K562 (cell line): ENCODE data around the gene TYSND1. TPM values are rescaled to one million over a fixed set of nuclear protein-coding genes. Genes with fewer than 3 reads are reported as not detected.

ENCODE experiments used
- ATAC-seq: fragments of 200-7000 bp; cut with Tn5 transposase; 3 replicates; pipeline ENCODE4 v1.9.1; 2020; ENCODE audit warnings: moderate library complexity
- BruUV-seq: library from RNA; stranded (reverse); fragments of 400-500 nt; replicated peaks from 2 replicates; lab custom pipeline; 2021; lab: Mats Ljungman, UMichigan
- CTCF ChIA-PET: fragments of 300-600 bp; formaldehyde crosslinking; extraction: SDS; loops from one replicate; lab custom pipeline; 2021; ENCODE audit warnings: low intra/inter-chr PET ratio; lab: Yijun Ruan, JAX
- POLR2A ChIA-PET: fragments of 300-600, 350-650 bp; sonication (Branson Sonifier 250); formaldehyde crosslinking; extraction: SDS; loops from one replicate; lab custom pipeline; 2021; ENCODE audit warnings: antibody characterized with exemption, inconsistent platforms; lab: Yijun Ruan, JAX
- DNase-seq, 4 experiments: peaks; one replicate each; pipeline versions ENCODE4 v3.0.0 to v3.0.0-alpha.2; 2011 to 2018; ENCODE audit warnings: low spot score in 3 of 4, mixed read lengths in 3 of 4; ENCODE audit errors: extremely low read depth in 1 of 4
- FAIRE-seq: peaks from 2 replicates; lab custom pipeline; 2011; peaks lifted over from hg19 to GRCh38; lab: Jason Lieb, UNC
- H2AFZ ChIP-seq: 2 replicates; pipeline ENCODE4 v1.6.0; 2011; ENCODE audit warnings: low read depth, low read length, control low read depth, inconsistent platforms
- H3K27ac ChIP-seq: fragments of 200-600 bp; 3 replicates; pipeline ENCODE4 v1.8.0; 2011; ENCODE audit warnings: low read depth, mild to moderate bottlenecking, control low read depth, inconsistent platforms, low read length, moderate library complexity, mixed read lengths; ENCODE audit errors: extremely low read depth
- H3K27me3 ChIP-seq, 2 experiments: fragments of 300-600 bp in 1 of 2; 2 replicates in 1 of 2; 3 replicates in 1 of 2; pipeline versions ENCODE4 v1.6.0 to v1.8.0; 2011; ENCODE audit warnings: inconsistent platforms in 2 of 2, low read length in 2 of 2, mild to moderate bottlenecking in 1 of 2, mixed read lengths in 1 of 2, moderate library complexity in 1 of 2; ENCODE audit not compliant: control insufficient read depth in 2 of 2, insufficient read depth in 2 of 2
- H3K36me3 ChIP-seq: fragments of 300-600 bp; 3 replicates; pipeline ENCODE4 v1.8.0; 2011; ENCODE audit warnings: mild to moderate bottlenecking, low read length, inconsistent platforms; ENCODE audit not compliant: control insufficient read depth, insufficient read depth
- H3K4me1 ChIP-seq, 2 experiments: fragments of 200-600 bp in 1 of 2; replicated peaks in 1 of 2; 2 replicates in 1 of 2; 3 replicates in 1 of 2; pipeline versions ENCODE4 v1.5.1 to v1.8.0; 2011; ENCODE audit warnings: inconsistent platforms in 2 of 2, low read length in 2 of 2, mild to moderate bottlenecking in 1 of 2, mixed read lengths in 1 of 2, moderate library complexity in 1 of 2; ENCODE audit not compliant: control insufficient read depth in 2 of 2, insufficient read depth in 2 of 2
- H3K4me2 ChIP-seq: 2 replicates; pipeline ENCODE4 v1.6.1; 2011; ENCODE audit warnings: low read length, control low read depth, inconsistent platforms, mixed read lengths; ENCODE audit not compliant: insufficient read depth
- H3K4me3 ChIP-seq: fragments of 200-600 bp; sonication (generic), shearing (Covaris generic); 2 replicates; pipeline ENCODE4 v1.5.1; 2016; ENCODE audit warnings: control low read depth, inconsistent platforms
- H3K79me2 ChIP-seq: fragments of 200-600 bp; 3 replicates; pipeline ENCODE4 v1.8.0; 2011; ENCODE audit warnings: low read length, inconsistent platforms; ENCODE audit not compliant: control insufficient read depth, insufficient read depth
- H3K9ac ChIP-seq, 2 experiments: 2 replicates each; pipeline versions ENCODE4 v1.6.0 to v1.6.1; 2011; ENCODE audit warnings: low read depth in 2 of 2, low read length in 2 of 2, control low read depth in 1 of 2, inconsistent platforms in 1 of 2, mild to moderate bottlenecking in 1 of 2, mixed read lengths in 1 of 2; ENCODE audit not compliant: insufficient read depth in 1 of 2
- H3K9me1 ChIP-seq: one replicate; pipeline ENCODE4 v1.6.0; 2011; ENCODE audit warnings: inconsistent platforms, mild to moderate bottlenecking, low read length, moderate library complexity; ENCODE audit not compliant: control insufficient read depth, insufficient read depth
- H3K9me3 ChIP-seq: replicated peaks from 2 replicates; pipeline ENCODE4 v1.5.1; 2011; ENCODE audit warnings: low read depth, low read length, inconsistent platforms; ENCODE audit not compliant: control insufficient read depth, insufficient read depth
- H4K20me1 ChIP-seq: replicated peaks from 2 replicates; pipeline ENCODE4 v1.6.1; 2011; ENCODE audit warnings: low read length, inconsistent platforms, mixed read lengths; ENCODE audit not compliant: control insufficient read depth, insufficient read depth
- ARID3A ChIP-seq: IDR thresholded peaks from 2 replicates; pipeline ENCODE4 v1.6.1; 2012; ENCODE audit warnings: low read depth, low read length, improper control_type of control experiment, borderline replicate concordance
- ARID3B ChIP-seq: fragments of 250-450 bp; sonication (Bioruptor Pico); IDR thresholded peaks from 2 replicates; pipeline ENCODE4 v1.4.0; 2020; ENCODE audit warnings: borderline replicate concordance
- CCNT2 ChIP-seq: IDR thresholded peaks from 2 replicates; pipeline ENCODE4 v1.6.1; 2011; ENCODE audit warnings: borderline replicate concordance, low read depth, mild to moderate bottlenecking, moderate library complexity, mixed read lengths, low read length; ENCODE audit not compliant: insufficient read length; ENCODE audit errors: extremely low read depth
- NFRKB ChIP-seq: fragments of 450-650 bp; IDR thresholded peaks from 2 replicates; pipeline ENCODE4 v1.6.1; 2016; ENCODE audit warnings: low read depth
- PKNOX1 ChIP-seq: fragments of 450-650 bp; IDR thresholded peaks from 2 replicates; pipeline ENCODE4 v1.6.1; 2016
- POLR2G ChIP-seq: fragments of 200-400 bp; formaldehyde crosslinking; IDR thresholded peaks from 2 replicates; pipeline ENCODE4 v1.6.1; 2017; ENCODE audit warnings: low read depth, mild to moderate bottlenecking, antibody characterized with exemption, low read length, moderate library complexity
- RFX7 ChIP-seq: fragments of 250-450 bp; sonication (Bioruptor Pico); IDR thresholded peaks from 2 replicates; pipeline ENCODE4 v1.5.1; 2021; ENCODE audit warnings: mild to moderate bottlenecking
- TAF15 ChIP-seq: fragments of 200-400 bp; formaldehyde crosslinking; IDR thresholded peaks from 2 replicates; pipeline ENCODE4 v1.6.1; 2017; ENCODE audit warnings: mild to moderate bottlenecking, low read depth, low read length, moderate library complexity
- ZBTB33 ChIP-seq: sonication (generic); formaldehyde crosslinking; IDR thresholded peaks from 2 replicates; pipeline ENCODE4 v1.8.1; 2023; ENCODE audit warnings: mild to moderate bottlenecking, missing genetic modification reagents
- ZNF274 ChIP-seq: IDR thresholded peaks from 2 replicates; pipeline ENCODE4 v1.6.1; 2011; ENCODE audit warnings: low read depth, mild to moderate bottlenecking, low read length, moderate library complexity, borderline replicate concordance
- ZNF583 ChIP-seq: fragments of 250-450 bp; sonication (Bioruptor Pico); IDR thresholded peaks from 2 replicates; pipeline ENCODE4 v1.4.0; 2020
- WGBS: fragments of 100-300 bp; shearing (Covaris generic); methylation state at CpG from one replicate; pipeline ENCODE4 v1.1.6; 2016; ENCODE audit warnings: low coverage, mixed read lengths; ENCODE audit not compliant: insufficient coverage; ENCODE audit errors: missing lambda C conversion rate; 5-methylcytosine and 5-hydroxymethylcytosine counted together
- in situ Hi-C: fragments of 300-500 bp; cut with MboI; formaldehyde crosslinking; loops from 4 replicates; pipeline ENCODE4 v1.15.0; 2018; ENCODE audit warnings: inconsistent platforms, mixed read lengths
- intact Hi-C: fragments of 100-400 bp; cut with micrococcal nuclease; formaldehyde crosslinking; loops from 2 replicates; pipeline ENCODE4 v1.14.2; 2022
- polyA plus RNA-seq, 8 experiments: library from polyadenylated mRNA; depleted of rRNA in 4 of 8; stranded (reverse) in 5 of 8; unstranded in 3 of 8; fragments of >200 nt; fragmentation: Nextera tagmentation in 2 of 8; fragmentation: Illumina TruSeq in 1 of 8; extraction: Ambion mirVana in 2 of 8; extraction: Trizol in 1 of 8; gene quantifications; 2 replicates each; pipeline versions ENCODE4 v1.2.1 to v1.2.3, GENCODE V29; 2011 to 2014; ENCODE audit warnings: inconsistent platforms in 1 of 8, missing spikeins in 1 of 8
- total RNA-seq, 7 experiments: library from RNA; depleted of rRNA in 6 of 7; stranded (reverse); fragments of >200 nt in 6 of 7; fragmentation: Illumina TruSeq in 2 of 7; extraction: Trizol in 2 of 7; gene quantifications; 2 replicates each; pipeline versions ENCODE4 v1.2.1 to v1.2.3, GENCODE V29; 2011 to 2021; ENCODE audit warnings: low replicate concordance in 1 of 7

The TYSND1 gene
- total and polyA plus RNA-seq, 9 of the 15 experiments (the other 6 are each of a cell fraction or from before 2014, with no cell fraction given) = 0.60 to 2.0 (median 1.3) TPM

GRCh38 chr10:70145666-70146488 is 623 bp downstream of the TYSND1 start:
- peaks cover 61% of the 10 kb centered on the region for H3K36me3 ChIP-seq
- POLR2A ChIA-PET = interaction anchor here (0.6 to 1.6 kb wide), 2 partner anchors 11 to 1027 kb away, joined by 3 to 5 read pairs; no protein-coding TSS in a partner anchor
- no peaks in the 10 kb centered on the region for H3K27me3 ChIP-seq
- 0 out of 2 replicates have a peak, but pooled peaks cover 11% of the 10 kb centered on the region for H4K20me1 ChIP-seq
- H3K4me2 ChIP-seq = no peak overlapping the region
- intact Hi-C loops (no loop called here), in situ Hi-C loops (no loop called here)
- 97% methylated on average over 70 of the region's 98 CpGs for WGBS
- no peak overlapping the region for H3K4me3 ChIP-seq
- no peak for TF ChIP-seq ARID3B (CRISPR knock-in tag)
- TF ChIP-seq ZNF274 = no peak
- no peak for TF ChIP-seq PKNOX1
- TF ChIP-seq ZBTB33 = peak; percentile 90
- no peak for TF ChIP-seq NFRKB
- TF ChIP-seq RFX7 (CRISPR knock-in tag) = no peak
- no peak for TF ChIP-seq TAF15
- peak; percentile 58; the same call in 1 of the 2 replicates for TF ChIP-seq POLR2G
- no peak for TF ChIP-seq ZNF583 (CRISPR knock-in tag)
- TF ChIP-seq CCNT2 = peak; percentile 5
- TF ChIP-seq ARID3A = no peak
- H3K79me2 ChIP-seq = no peaks in the 10 kb centered on the region; the same call in 2 of the 3 replicates
- no peak overlapping the region for H3K9ac ChIP-seq
- peaks cover 3% of the 10 kb centered on the region for H3K9me1 ChIP-seq
- H2AFZ ChIP-seq = no peak overlapping the region
- CTCF ChIA-PET = no interaction called here
- FAIRE-seq (no peak), DNase-seq (peak in 2 of 4 experiments; percentile 33 to 37), ATAC-seq (no peak)
- peaks cover 0 to 7% of the 10 kb centered on the region in 2 experiments; a peak in 2 of 5 replicates for H3K4me1 ChIP-seq
- no TSS peak for BruUV-seq
- H3K27ac ChIP-seq = no peak overlapping the region
- peaks cover 6% of the 10 kb centered on the region for H3K9me3 ChIP-seq
